NOMO-1 treated with dmso at 0.1 percent for 144 hours (cell line): ENCODE results near the gene ZNF311.

Experiments used
- DNase-seq: peaks from one replicate; lab custom pipeline; 2025; ENCODE audit not compliant: unreplicated experiment; lab: John Stamatoyannopoulos, UW

ZNF311 gene

DNA sequence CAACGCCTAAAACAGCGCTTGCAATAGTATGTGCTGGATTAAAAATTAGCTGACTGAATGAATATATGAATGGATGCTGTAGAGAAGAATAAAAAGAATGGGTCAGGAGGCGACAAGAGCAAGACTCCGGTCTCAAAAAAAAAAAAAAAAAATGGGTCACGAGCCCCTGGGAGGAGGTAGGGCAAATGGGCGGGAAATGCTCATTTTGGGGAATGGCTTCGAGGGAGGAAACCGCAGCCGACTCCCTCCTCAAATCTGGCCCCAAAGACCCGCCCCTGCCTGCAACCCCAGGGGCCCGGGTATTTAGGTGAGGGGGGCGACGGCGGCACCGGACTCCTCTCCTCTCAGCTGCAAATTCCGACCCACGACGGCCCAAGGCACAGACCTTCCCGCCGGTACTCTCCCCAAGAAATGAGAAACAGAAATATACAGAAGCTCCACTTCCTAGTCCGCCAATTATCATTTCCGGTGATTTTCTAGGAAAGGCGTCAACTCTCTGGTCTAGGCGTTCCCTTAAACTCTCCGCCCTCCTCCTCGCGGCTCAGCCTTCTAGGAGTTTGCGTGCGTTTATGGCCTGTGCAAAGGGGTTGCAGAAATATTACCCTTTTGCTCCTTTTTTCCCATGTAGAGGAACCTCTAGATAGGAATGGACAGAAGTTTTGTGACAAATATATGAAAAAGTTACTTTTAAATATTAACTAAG lies at the start of gene ZNF311:
ZNF311 (minus strand) TSS at position 133 of the 703 bp plus-strand sequence. CDS start 1,361 bp downstream, outside the sequence.
- peak; percentile 89 for DNase-seq

DNA sequence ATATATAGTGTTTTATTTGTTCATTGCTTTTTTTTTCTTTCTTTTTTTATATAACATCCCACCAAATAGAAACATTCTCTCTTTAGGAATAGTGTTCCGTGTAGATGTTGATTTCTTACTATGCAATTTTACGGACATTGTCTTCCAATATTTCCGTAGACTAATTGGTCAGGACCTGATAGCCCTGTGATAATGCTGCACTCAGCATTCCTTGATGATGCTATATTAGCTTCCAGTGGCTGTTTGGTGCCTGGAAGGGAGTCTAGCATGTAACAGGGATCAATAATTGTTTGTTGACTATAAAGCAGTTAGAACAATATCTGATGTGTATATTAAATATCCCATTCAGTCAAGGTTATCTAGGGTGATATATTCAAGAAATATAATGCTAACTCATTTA lies 46.6 kb upstream of the ZNF311 start:
- no peak for DNase-seq

DNA sequence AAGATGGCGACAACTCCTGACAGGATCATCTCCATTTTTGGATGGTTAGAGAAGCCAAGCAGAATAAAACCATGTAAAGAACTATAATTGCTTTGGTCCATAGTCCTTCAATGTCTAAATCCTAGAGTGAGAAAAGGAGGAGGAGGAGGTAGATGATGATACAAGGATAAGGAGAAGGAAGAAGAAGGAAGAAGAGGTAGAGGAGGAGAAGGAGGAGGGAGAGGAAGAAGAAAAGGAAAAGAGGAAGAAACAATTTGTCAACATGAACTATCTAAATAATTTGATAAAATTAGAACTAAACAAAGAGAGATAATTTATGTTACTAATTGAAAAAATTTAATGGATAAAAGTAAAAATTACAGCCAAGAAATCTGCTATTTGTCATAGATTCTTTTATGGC lies 40.0 kb upstream of the ZNF311 start, which contains the start of gene OR2W1:
OR2W1 (minus strand) TSS at position 101 of the 400 bp plus-strand sequence; CDS start at position 101, 0 bp downstream.
- DNase-seq = no peak

DNA sequence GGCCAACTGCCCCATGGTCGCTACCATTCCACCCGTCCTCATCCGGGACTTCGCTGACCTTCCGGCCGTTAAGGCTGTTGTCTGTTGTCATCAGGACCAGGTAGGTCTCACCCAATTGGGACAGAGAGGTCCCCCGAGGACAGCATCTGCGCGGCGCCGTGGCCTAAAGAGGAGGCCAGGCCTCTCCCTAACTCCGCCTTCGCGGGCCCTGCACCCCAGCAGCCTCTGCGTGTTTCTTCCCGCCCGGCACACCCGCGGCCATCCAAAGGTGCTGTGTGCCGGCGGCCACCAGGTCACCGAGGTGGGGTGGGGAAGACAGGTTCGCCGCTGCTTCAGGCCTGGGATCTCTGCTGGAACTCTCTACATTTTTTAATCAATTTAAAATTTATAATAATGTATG lies 30.8 kb upstream of the ZNF311 start:
- no peak for DNase-seq

DNA sequence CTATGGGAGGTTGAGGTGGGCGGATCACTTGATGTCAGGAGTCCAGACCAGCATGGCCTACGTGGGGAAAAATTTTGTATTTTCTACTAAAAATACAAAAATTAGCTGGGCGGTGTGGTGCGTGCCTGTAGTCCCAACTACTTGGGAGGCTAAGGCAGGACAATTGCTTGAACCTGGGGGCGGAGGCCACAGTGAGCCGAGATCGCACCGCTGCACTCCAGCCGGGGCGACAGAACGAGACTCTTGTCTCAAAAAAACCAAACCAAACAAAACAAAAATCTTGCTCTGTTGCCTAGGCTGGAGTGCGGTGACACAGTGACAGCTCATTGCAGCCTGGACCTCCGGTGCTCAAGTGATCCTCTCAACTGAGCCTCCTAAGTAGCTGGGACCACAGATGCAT lies 23.7 kb upstream of the ZNF311 start:
- no peak for DNase-seq

DNA sequence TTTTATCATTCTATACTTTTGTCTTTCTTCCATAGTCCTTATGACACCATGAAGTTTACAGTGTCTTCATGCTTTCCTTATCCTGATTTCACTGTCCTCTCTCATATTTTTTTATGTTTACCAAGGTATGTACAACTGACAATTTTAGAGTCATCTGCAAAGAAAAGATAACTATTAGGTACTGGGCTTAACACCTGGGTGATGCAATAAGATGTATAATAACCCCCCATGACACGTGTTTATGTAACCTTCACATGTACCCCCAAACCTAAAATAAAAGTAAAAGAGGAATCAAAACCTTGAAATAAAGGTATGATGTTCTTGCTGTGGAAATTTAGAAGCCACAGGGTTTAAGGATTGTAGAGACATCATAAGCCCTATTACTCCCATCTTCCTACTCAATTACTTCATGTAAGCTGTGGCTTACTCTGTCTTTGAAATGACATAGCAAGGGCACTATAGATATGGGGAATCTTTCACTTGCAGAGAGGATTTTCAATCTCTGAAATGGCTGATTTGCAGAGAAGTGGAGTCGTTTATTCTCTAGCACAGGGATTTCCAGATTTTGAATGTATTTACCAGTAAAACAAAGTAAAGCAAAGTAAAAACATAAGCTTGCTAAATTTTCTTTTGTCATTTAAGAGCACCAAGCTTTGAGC lies 20.9 kb upstream of the ZNF311 start:
- DNase-seq = no peak

DNA sequence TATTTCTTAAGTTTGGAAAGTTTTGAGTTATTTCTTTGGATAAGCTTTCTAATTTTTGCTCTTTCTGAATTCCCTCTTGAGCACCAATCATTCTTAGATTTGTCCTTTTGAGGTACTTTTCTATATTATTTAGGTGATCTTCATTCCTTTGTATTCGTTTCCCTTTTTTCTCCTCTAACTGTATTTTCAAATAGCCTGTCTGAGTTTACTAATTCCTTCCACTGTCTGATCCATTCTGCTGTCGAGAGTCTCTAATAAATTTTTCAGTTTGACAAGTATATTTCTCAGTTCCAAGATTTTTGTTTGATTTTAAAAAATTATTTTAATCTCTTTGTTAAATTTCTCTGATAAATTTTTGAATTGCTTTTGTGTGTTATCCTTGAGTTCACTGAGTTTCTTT lies 16.3 kb upstream of the ZNF311 start:
- no peak for DNase-seq

DNA sequence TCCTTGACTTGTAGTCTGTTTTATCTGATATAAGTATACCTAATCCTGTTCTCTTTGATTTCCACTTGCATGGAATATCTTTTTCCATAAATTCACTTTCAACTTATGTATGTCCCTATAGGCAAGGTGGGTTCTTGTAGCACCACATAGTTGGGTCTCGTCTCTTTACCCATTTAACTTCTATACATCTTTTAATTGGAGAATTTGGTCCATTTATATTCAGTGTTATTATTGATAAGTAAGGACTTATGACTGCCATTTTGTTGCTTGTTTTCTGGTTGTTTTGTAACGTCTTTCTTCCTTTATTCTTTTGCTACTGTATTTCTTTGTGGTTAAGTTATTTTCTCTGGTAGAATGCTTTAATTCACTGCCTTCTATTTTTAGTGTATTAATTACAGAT lies 14.5 kb upstream of the ZNF311 start:
- DNase-seq = no peak

DNA sequence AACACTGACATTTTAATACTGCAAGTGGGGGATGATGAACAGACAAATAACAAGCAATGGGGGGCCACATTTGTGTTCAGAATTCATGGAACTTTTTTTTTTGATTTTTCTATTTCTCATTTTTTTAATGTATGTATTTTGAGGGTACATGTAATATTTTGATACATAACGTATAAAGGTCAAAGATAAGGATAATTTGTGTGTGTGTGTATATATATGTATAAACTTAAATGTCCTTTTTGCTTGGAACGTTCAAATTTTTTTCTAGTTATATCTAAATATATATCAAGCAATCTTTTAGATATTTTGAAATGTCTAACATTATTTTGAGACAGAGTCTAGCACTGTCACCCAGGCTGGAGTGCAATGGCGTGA lies 12.3 kb upstream of the ZNF311 start:
- no peak for DNase-seq

DNA sequence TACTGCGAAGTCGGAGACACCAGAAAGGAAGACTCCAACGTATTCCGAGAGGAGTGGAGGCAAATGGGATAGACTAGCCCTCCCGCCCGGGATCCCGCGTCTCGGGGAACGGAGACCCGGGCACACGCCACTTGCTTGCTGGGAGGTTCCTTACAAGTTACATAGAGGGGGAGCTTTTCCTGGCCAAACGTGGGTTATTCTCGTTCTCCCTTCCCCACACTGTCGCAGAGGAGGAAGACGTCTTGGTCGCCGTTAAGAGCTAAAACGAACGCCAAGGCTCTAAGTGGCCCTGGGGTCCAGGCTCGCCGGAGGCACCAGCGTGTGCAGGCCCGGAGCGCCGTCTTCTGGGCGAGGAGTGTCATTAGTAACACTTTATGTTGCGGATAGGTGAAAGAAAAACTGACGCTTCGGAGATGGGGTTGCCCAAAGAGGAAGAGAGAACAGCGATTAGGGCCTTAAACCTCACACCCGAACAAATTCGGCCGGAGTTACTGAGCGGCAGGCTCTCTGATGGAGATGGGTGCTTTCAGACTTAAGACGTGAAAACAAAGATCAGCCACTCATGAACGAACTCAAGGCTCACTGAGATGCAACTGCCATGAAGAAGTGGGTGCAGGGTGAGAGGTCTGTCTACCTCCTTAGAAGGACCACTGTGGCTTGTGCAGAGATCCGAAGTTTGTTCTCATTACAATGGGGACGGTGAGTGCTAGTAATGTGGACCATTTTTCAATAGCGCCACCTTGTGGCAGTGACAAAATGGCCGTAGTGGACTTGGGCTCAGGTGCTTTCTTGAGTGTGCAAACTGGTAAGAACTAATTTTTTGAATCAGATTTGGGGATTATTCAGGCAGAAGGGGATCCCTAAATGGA lies 11.7 kb upstream of the ZNF311 start:
- peak; percentile 80 for DNase-seq

DNA sequence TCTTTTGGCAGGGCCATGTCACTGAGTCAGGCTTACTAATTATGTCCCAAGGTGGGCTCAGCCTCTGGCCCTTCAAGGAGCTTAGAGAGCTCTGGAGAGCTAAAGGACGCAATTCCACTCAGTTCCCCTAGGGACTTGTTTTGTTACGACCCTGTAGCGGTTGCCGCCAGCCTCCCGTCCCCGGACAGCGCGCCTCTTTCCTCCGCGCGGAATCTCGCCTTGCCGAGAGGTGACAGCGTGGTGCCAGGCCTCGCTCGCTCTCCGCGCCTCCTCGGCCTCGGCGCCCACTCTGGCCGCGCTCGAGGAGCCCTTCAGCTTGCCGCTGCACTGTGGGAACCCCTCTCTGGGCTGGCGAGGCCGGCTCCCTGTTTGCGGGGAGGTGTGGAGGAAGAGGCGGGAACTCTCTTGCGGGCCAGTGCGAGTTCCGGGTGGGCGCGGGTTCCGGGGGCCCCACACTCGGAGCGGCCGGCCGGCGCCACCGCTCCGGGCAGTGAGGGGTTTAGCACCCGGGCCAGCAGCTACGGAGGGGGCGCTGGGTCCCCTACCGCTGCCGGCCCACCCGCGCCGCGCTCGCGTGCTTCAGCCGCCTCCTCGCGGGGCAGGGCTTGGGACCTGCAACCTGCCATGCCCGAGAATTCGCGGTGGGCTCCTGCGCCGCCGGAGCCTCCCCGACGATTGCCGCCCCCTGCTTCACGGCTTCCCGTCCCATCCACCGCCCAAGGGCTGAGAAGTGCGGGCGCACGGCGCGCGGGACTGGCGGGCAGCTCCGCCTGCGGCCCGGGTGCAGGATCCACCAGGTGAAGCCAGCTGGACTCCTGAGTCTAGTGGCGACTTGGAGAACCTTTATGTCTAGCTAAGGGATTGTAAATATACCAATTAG lies 9.9 kb upstream of the ZNF311 start:
- DNase-seq = no peak

DNA sequence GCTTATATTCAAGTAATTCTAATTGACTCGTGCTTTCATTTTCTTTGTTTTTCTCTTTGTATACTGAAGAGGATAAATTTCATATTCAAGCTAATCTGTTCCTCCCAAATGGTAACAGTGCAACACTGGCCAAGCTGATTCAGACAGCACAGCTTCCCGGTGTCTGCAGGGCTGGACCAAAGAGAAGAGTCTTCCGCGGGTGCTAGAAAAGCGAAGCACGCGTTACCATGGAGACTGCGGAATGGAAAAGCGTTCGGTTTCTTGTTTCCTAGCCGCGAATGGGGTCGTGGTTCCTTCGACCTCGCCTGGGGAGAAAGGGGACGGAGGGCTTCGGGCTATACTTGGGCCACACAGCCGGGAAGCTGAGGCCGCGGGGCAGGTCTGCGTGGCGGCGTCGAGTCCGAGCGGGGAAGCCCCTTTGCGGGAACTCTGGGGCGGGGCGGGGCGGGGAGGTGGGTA lies 6.2 kb upstream of the ZNF311 start:
- DNase-seq = no peak

DNA sequence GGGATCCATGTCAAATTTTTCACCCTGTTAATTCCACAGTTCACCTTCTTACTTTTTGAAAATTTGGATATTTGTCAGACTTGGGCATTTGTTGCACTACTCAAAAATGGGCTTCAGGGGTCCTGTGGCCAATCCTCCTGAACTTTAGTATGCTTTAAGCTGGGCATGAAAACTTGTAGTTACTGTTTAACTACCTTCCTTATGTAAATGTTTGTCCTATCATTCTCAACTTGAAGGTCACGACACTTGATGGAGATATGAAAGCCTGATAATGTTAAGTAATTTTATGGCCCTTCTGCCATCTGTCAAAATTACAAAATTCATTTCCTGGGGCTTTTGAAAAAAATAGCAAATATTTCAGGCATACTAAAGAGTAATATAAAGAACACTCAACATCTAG lies 4.2 kb upstream of the ZNF311 start:
- DNase-seq = no peak

DNA sequence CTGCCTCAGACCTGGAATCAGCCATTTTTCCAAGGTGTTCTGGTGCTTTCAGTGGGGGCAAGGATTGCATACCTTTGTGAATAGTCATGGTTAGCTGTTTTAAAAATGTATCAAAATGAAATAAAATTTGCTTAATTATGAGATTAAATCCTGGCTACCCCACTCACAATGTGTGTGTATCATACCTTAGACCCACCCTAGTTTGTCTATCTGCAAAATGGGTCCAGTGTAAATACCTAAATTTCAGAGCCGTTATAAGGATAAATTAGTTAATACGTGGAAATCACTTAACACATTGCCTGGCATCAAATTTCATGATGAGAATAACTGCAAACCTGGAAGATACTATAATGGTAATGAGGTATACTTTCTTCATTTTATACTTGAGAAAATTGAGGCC lies 3.0 kb upstream of the ZNF311 start:
- DNase-seq = no peak

DNA sequence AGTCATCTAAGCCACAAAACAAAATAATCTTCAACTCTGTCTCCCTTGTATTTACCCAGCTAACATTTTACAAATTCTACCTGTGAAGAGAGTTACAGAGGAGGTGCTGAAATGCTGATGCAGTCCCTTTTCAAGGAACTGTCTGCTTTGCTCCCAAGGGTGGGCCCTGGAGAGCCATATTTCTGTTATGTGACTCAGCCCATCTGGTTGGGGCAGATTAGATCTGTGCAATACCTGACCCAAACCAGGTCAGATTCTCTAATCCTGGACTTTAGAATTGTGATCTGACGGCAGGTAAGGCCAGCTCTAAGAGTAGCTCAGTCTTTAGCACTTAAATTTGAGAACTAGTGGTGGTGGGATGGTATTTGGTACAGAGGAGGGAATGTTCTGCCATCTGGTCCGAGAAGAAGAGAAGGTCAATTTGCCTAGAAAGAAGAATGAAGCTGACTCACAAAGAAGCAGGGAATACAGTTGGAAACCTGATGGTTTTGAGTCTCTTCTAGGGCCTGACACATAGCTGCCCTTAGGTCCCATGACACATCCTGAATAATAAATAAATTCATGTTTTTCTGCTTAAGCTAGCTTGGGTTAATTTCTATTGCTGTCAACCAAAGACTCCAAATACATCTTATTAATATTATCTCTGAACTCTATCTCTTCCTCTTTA lies 8.1 kb downstream of the ZNF311 start:
- no peak for DNase-seq

DNA sequence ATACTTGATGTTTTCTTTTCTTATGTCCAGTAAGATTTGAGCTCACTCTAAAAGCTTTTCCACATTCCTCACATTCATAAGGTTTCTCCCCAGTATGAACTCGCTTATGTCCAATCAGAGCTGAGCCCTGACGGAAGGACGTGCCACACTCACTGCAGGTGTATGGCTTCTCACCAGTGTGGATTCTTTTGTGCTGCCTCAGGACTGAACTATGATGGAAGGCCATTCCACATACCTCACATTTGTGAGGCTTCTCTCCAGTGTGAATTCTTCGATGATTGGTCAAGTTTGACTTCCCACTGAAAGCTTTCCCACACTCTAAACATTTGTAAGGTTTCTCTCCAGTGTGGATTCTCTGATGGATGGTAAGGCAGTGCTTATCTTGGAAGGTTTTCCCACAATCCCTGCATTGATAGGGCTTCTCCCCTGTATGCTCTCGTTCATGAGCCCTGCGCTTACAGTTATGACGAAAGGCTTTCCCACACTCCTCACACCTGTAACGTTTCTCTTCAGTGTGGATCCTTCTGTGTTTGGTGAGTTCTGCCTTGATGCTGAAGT lies 9.9 kb downstream of the ZNF311 start:
- DNase-seq = no peak

DNA sequence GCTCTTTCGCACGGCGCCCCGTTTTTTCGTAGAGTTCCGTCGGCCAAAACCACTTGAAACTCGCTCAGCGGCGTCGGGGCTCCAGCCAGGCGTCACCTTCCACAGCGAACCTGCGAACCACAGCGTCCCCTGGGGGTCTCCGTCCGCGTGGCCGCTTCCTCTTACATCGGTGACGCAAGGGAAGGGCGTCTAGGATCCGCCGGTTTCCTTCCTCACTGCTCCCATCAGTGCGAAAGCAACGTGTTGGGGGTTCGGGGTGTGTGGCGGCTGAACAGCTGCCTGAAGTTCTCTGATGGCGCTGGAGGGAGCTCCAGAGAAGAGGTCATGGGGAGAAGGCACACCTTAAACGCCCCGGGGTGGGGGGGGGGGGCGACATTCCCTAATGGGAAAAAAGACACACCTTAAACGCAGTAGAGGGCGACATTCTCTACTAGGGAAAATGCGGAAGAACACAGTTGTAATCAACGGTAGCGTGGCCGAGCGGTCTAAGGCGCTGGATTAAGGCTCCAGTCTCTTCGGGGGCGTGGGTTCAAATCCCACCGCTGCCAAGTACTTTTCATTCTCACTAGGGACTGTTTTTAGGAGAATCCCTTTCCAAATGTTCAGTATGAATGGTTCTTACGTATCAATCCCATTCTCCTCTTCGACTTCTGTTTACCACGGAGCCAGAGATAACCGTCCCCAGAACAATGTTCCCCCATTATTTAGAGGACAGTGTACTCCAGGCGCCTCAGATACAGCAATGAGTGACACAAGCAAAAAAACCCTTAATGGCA lies 16.4 kb downstream of the ZNF311 start:
- DNase-seq = peak; percentile 18

DNA sequence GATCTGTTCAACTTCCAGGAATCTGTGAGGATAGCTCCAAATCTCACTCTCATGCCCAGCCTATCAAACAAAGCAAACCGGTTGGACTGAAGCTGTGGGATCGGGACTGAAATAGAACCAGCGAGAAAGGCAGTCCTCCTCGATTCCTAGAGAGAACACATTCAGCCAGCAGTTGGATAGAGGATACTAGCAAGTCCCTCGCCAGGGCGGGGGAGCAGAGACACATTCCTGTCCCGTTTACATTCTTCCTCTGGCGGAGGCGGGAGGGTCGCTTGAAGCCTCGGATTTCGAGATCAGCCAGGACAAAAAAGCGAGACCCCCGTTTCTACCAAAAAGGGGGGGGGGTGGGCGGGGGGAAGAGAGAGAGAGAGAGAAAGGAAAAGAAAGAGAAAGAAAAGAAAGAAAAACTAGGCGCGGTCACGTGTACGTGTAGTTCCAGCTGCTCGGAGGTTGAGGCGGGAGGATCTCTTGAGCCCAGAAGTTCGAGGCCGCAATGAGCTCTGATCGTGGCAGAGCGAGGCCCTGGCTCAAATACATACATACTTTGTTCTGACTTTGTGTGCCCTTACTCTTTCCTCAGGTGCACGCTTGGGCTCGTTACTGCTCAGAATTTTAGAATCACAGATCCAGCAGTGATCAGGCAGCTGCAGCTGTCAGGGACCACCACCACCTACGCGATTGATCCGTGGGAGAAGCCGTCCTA lies 19.5 kb downstream of the ZNF311 start:
- peak; percentile 14 for DNase-seq
